HG02870 (cell line): ENCODE measurements around the gene IDH3G.
"Not testable (repeated sequence)": the region's sequence is repeated elsewhere in the genome, so short reads cannot be mapped to it uniquely, and the experiment has no call there.

ENCODE experiments used
- ATAC-seq: cut with Tn5 transposase; IDR thresholded peaks from one replicate; pipeline ENCODE4 v1.9.1; 2021; ENCODE audit warnings: mild to moderate bottlenecking, moderate library complexity; ENCODE audit not compliant: unreplicated experiment

IDH3G gene

DNA sequence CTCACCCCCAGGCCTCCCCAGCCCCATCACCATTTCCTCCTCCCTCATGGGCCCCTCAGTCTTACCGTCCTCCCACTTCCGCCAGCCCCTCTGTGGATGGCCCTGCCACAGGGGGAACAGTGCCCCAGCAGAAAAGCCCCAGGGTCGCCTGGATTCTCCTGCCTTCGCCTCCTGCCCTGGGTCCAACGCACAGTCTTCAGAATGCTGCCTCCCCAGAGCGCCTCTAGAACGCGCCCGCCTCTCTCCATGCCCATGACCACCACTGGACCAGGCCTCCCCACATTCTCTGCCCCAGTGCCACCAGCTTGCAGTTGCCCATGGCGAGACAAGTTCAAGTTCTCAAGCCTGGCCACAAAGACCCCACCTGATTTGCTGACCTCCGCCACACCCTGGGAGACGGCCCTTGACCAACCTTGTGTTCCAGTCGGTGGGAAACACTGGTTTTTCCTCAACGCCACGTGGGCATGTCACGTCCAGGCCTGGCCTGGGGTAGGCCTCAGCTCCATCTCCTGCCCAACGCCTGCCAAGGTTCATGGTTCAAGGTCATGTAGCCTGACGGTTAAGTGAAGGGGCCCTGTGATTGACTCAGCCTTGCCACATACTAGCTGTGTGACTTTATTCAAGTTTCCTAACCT lies 30.8 kb downstream of the IDH3G start:
- no peak for ATAC-seq

DNA sequence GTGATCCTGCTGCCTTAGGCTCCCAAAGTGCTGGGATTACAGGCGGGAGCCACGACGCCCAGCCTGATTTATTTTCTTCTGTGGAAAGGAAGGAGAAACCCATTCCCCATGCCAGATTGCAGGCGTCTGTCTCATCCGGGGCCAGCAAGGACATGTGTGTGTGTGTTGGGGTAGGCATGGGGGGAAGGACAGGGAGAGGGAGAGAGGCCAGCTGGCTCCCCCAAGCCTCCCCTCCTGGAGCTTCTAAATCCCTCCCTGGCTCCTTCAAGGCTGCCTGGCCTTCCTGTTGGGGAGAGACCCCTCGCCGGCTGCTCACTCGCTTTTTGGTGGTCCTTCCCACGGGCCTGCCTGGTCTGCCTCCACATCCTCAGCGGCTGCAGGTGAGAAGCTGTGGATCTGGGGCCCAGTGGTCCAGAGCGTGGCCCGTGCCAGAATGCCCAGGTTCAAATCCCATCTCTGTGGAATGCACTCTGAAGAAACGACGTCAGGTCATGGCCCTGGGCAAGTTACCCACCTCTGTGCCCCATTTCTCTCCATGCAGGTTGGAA lies 31.5 kb downstream of the IDH3G start:
- no peak for ATAC-seq

DNA sequence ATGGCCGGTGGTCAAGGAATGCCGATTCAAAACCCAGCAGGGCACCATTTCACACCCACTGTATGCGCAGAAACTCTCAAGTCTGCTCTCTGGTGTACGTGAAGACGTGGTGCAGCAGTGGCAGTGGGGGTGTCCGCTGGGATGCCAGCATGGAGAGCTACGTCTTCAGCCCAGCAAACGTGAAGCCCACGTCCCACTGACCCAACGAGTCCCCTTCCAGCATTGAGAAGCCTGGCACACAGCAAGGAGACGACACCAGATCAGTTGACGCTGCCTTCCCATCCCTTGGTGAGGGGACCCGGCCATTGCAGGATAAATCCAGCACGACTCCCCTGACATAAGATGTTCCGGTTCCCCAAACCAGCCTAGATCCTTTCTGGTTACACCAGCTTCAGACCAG lies 32.3 kb downstream of the IDH3G start:
- no peak for ATAC-seq

DNA sequence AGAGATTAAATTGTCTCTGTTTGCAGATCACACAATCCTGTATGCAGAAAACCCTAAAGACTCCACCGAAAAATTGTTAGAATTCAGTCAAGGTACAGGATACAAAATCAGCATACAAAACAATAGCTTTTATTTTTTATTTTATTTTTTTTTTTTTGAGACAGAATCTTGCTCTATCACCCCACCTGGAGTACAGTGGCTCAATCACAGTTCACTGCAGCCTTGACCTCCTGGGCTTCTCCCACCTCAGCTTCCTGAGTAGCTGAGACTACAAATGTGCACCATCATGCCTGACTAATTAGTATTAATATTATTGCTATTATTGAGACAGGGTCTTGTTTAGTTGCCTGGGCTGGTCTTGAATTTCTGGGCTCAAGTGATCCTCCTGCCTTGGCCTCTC lies 39.0 kb downstream of the IDH3G start:
- ATAC-seq = no peak

DNA sequence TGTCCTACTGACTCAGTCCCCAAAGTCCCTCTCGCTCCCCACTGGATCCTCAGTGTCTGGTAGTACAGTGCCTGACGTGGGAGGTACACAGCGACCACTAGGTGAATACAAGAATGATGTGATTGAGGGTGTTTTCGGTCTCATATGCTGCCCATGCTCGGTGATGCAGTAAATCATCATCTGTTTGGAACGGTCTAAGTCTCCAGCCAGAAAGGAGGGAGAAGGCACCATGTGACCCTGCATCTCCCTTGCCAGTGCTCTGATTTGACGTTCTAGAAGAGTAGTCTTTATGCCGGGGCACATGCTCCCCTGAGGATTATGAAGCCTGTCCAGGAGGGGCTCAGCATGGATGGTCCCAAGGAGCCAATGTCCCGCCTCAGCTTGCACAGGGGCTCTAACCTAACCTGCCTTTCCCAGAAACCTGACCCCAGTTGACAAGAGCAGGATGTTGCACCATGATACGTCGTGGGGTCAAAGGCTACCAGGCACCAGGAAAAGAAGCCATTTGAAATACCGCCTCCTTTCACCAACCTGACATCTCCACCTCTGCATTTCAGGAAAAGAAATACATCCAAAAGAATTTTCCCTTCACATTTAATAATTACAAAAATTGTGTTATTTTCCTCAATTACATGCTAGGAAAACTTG lies 43.9 kb downstream of the IDH3G start:
- no peak for ATAC-seq

DNA sequence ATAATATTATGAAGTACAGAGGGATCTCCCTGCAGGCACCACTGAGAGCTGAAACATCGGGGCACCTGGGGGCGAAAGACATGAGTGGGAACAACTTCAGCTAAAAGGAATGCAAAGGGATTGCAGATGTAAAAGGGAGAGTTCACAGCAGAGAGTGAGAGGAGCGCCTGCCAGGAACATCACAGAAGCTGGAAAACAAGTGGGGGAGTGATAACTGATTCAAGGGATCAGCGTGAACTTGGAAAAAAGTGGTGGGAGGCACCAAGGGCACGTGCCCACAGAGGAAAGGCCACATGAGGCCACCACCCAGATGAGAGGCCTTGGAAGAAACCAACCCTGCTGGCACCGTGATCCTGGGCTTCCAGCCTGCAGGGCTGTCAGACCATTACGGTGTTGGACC lies 45.2 kb downstream of the IDH3G start:
- not testable (repeated sequence) for ATAC-seq

DNA sequence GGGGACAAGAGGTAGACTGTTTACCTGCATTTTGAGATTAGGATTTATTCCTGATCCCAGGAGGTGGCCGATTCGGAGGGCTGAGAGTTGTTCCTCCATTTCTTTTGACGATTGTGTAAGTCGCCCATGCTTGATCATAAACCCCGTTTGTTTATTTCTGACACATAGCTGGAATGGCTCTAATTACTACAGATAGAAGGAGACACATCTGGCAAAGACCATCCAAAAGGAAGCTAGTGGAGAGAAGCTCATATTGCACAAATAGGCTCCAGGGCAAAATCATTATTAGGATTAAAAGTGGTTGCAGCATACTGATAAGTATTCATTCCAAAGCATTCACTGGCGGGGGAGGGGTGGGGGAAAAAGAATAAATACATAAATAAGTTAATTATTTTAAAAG lies 47.2 kb downstream of the IDH3G start:
- not testable (repeated sequence) for ATAC-seq

DNA sequence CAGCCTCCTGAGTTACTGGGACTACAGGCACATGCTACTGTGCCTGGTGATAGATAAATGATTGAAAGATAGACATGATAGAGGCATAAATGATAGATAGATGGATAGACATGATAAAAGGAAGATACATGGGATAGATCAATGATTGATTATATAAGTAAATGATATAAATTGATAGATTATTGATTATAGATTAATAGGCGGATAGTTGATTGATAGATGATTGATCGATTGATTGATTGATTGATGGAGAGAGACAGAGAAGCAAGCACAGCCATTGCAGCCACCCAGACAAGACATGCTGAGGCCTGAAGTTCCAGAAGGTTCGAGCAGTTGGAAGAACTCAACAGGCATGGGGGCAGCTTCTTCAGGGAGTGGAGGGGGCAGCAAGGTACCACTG lies 47.8 kb downstream of the IDH3G start:
- ATAC-seq = no peak

DNA sequence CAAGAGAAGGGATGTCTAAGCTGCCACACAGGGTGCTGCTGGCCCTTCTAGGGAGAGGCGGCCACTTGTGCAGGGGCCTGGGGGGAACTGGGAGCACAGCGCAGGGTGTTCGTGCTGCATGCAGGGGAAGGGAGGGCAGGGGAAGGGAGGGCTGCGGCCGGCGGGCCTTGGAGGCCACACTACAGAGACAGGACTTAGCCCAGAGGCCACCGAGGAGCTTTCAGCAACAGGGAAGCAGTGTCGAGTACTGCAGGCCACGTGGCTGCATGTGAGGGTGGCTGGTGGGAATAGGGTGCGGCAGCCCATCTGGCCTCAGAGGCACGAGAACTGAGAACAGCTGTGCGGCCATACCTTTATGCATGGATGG lies 49.1 kb downstream of the IDH3G start:
- ATAC-seq = not testable (repeated sequence)

DNA sequence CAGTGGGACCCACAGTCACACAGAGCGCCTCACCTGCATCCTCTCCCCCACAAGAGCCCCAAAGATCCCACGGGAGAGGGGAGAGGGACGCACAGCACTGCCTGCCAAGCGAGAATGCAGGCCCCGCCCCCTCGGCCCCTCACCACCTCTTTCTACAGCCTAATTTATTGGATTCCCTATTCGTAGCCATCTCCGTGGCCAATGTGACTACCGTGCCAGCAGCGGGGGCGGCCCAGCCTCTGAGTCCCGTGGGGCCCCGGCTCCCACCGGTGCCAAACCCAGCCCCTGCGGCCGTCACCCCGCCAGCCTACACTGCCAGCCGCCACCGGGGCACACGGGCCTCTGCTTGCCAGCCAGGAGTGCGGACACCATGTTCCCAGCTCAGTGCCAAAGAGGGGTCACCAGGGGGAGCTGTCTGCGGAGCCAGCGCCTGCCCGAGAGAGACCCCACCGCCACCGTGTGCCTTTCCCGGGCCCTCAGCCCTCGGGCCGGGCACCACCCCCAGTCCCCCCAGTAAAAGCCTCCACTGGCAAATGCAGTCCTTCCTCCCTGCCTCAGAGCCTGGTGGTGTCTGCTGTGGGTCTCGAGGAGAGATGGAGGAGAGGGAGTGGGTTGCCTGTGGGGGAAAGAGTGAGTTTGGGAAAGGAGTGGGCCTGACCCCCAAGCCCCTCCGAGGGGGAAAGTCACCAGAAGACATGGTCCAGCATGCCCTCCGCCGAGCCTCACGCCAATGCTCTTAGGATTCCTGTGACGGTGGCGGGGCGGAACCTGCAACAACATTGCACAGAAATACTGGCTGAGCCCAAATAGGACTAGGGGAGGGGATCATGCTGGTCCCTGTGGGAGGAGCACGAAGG lies 49.7 kb downstream of the IDH3G start:
- ATAC-seq = no peak

DNA sequence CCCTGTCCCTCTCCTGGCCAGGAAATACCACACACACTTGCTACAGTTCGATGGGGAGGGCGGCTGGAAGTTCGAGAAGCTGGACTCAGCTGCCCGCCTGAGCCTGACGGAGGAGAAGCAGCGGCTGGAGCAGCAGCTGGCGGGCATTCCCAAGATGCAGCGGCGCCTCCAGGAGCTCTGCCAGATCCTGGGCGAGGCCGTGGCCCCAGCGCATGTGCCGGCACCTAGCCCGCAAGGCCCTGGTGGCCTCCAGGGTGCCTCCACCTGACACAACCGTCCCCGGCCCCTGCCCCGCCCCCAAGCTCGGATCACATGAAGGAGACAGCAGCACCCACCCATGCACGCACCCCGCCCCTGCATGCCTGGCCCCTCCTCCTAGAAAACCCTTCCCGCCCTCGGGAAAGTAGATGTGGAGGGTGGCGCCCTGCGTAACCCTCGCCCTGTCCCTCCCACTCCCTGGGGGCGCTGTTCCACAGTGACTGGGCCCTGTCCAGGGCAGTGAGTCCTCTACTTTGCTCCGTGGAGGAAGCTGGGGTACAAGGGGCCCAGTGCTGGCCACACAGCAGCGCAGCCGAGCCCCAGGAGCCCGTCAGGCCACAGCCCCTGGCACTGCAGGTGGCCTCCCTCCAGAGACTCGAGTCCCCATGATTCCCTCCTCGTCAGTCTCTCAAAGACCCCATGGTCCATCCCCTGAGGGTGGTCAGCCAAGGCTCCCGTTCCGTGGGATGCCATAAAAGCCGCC lies 50.5 kb downstream of the IDH3G start:
- not testable (repeated sequence) for ATAC-seq

DNA sequence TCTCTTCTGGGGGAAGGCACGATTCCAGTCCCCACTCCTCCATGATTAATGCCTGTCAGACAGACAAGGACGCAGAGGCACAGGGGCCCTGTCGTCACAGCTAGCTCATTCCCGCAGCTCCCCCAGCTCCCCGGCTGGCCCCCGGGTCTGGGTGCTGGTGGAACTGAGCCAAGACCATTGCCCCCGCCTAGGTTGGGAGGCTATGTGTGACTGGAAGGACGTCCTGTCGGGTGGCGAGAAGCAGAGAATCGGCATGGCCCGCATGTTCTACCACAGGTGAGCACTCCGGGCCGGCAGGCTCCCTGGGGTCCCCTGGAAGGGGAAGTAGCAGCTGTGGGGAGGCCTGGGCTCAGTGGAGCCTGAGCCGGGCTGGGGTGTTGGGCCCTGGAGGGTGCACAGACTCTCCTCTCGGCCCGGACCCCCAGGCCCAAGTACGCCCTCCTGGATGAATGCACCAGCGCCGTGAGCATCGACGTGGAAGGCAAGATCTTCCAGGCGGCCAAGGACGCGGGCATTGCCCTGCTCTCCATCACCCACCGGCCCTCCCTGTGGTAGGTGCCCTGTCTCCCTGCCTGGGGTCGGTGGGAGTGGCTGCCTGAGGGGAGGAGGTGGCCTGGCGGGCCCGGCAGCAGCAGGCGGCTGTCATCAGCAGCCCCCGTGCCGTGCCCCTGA lies 51.2 kb downstream of the IDH3G start:
- ATAC-seq = not testable (repeated sequence)

DNA sequence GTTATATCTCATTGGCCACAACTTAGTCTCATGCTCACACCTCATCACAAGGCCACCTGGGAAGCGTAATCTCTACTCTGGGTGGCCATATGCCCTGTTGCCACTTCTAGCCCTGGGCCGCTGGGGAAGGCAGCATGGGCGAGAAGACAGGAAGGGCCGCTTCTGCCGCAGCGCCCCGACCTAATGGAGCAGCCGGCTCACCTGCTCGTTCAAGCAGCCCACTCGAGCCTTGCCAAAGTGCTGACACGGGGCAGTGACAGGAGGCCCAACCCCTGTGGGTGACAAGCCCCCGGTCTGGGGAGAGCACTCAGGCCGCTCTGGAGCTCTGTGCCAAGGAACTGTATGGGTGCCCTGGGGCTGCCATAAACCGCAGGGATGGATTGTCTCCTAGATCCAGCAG lies 52.1 kb downstream of the IDH3G start:
- not testable (repeated sequence) for ATAC-seq

DNA sequence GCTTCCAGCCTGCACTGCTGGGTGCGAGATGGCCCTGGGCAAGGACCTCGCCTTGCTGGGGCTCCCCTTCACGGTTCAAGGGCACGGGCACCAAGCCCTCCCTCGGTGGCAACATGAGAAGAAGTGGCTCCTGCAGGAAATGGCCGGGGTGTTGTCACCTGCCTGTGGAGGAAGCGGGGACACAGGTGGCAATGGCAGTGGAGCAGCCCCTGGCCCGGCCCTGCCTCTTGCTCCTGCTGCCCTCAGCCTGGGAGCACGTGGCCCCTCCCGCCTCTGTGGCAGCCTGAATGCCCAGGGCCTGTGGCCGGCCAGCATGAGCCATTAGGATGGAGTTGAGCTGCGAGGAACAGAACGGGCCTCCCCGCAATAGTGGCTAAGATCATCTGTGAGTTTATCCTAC lies 52.7 kb downstream of the IDH3G start:
- ATAC-seq = no peak

DNA sequence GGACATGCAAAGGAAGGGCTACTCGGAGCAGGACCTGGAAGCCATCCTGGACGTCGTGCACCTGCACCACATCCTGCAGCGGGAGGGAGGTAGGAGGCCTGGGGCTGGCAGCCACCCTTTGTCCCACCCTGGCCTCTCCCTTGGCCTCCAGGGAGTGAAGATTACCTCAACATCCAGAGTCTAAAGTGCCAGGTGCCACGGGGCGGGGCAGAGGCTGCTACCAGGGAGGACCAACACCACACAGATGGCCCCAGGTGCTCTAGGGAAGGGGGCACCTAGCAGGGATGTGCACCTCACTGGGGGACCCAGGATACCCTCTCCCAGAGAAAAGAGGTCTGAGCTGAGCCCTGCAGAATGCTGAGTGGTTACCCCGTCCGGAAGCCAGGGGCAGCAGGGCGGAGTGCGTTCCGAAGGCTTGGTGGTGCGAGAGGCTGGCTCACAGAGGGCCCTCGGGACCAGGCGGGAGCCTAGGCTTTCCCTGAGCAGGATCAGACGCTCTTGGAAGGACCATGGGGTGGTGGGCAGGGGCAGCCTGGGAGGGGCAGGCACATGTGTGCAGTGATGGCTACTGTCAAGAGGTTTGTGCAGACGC lies 53.4 kb downstream of the IDH3G start:
- no peak for ATAC-seq

DNA sequence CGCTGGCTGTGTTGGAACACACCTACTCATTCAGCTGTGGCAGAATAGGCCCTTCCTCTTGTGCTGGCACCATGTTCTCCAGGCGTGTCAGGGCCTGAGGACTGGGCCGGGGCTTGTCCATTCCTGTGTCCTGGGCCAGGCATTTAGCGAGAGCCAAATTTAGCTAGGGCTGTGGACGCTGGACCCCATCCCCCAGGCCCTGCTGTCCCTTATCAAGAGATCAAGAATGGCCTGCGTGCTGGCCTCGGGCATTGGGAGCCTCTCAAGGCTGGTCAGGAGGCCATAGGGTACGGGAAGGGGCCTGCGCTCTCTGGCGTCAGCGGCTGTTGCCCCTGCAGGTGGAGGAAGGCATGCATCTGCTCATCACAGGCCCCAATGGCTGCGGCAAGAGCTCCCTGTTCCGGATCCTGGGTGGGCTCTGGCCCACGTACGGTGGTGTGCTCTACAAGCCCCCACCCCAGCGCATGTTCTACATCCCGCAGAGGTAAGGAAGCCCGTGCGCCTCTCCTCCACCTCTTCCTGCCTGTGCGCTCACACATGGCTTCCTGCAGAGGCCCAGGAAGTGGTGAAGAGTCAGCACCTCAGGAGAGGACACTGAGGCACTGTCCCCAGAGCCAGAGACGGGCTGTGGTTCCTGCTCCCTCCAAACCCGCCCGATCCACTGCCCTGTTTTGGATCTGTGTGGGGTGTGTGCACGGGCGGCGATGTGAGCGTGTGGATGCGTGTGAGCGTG lies 54.3 kb downstream of the IDH3G start:
- no peak for ATAC-seq

DNA sequence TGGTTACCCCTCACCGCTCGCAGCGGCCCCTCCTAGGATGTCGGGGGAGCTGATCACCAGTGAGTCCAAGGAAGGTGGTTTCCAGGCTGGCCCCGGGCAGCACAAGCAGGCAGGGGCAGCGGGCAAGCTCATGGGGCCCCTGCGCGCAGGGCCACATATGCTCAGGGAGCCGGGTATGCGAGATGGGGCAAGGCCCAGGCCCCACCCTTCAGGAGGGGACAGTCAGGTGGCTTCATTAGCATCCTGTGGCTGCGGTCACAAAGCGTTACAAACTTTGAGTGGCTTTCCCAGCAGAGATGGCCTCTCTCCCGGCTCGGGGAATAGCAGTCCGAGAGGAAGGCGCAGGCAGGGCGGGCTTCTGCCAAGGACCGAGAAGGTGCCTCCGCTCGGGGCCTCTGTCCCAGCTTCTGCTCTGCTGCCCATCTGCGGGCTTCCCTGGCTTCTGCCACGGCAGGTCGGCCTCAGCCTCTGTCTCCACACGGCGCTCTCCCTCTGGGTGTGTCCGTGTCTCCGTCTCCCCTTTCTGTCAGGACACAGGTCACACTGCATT lies 56.0 kb downstream of the IDH3G start:
- ATAC-seq = no peak

DNA sequence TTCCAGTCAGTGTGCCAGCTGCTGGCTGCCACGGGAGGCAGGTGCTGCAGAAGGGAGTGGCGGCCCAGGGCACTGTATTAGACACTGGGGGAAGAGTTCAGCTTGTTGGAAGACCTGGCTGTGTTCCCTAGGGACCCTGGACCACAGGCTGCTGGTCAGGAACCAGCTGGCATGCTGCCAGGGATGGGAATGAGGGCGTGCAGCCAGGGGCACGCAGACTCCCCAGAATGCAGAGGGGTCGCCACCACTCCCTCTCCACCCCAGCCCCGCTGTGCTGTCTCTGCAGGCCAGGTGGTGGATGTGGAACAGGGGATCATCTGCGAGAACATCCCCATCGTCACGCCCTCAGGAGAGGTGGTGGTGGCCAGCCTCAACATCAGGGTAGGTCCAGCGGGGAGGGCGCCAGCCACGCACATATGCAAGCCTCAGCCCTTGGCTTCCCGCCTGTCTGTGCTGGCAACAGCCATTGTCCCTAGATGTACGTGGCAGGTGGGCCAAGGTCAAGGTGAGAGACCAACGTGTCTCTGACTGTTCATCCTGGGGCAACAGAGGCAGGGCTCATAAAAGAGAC lies 57.2 kb downstream of the IDH3G start:
- ATAC-seq = no peak
